ENCODE data around the gene REEP5.
"Not testable (repeated sequence)": the region's sequence is repeated elsewhere in the genome, so short reads cannot be mapped to it uniquely, and the experiment has no call there.

REEP5 gene

GRCh38 chr5:112886975-112887374 is 35.1 kb downstream of the REEP5 start:
- no peak for DNase-seq (ENCODE audit: low spot score)

- DNase-seq (ENCODE audit: low spot score), result no peak
Observed at GRCh38 chr5:112885001-112885400, 37.0 kb downstream of the REEP5 start.

- no peak for DNase-seq (ENCODE audit: low spot score)
Observed at GRCh38 chr5:112883192-112883591, 38.8 kb downstream of the REEP5 start.

GRCh38 chr5:112880219-112880964 is 41.6 kb downstream of the REEP5 start:
- DNase-seq (ENCODE audit: low spot score), result no peak

- DNase-seq (ENCODE audit: low spot score), result no peak
Observed at GRCh38 chr5:112878760-112879159, 43.3 kb downstream of the REEP5 start.

GRCh38 chr5:112878101-112878500 is 43.9 kb downstream of the REEP5 start:
- no peak for DNase-seq (ENCODE audit: low spot score)

- no peak for DNase-seq (ENCODE audit: low spot score)
Observed at GRCh38 chr5:112876362-112876761, 45.7 kb downstream of the REEP5 start.

GRCh38 chr5:112870966-112871365 is 51.1 kb downstream of the REEP5 start:
- DNase-seq (ENCODE audit: low spot score), result no peak

- DNase-seq (ENCODE audit: low spot score), result no peak
Observed at GRCh38 chr5:112869948-112870347, 52.1 kb downstream of the REEP5 start.

- no peak for DNase-seq (ENCODE audit: low spot score)
Observed at GRCh38 chr5:112867411-112867810, 54.6 kb downstream of the REEP5 start.

GRCh38 chr5:112866739-112867138 is 55.3 kb downstream of the REEP5 start:
- no peak for DNase-seq (ENCODE audit: low spot score)

GRCh38 chr5:112865128-112865527 is 56.9 kb downstream of the REEP5 start:
- no peak for DNase-seq (ENCODE audit: low spot score)

GRCh38 chr5:112863549-112863948 is 58.5 kb downstream of the REEP5 start:
- no peak for DNase-seq (ENCODE audit: low spot score)

- DNase-seq (ENCODE audit: low spot score), result no peak
Observed at GRCh38 chr5:112862085-112862484, 59.9 kb downstream of the REEP5 start.

GRCh38 chr5:112861638-112861985 is 60.4 kb downstream of the REEP5 start:
- DNase-seq (ENCODE audit: low spot score), result no peak

GRCh38 chr5:112860929-112861637 is 60.9 kb downstream of the REEP5 start, which contains the start of gene SRP19:
SRP19 (plus strand) TSS chr5:112861287; CDS start chr5:112861377, 90 bp downstream.
- DNase-seq (ENCODE audit: low spot score), result peak; percentile 98

GRCh38 chr5:112860571-112860928 is 61.5 kb downstream of the REEP5 start:
- DNase-seq (ENCODE audit: low spot score), result not testable (repeated sequence)

GRCh38 chr5:112857866-112858265 is 64.2 kb downstream of the REEP5 start:
- no peak for DNase-seq (ENCODE audit: low spot score)

- DNase-seq (ENCODE audit: low spot score), result no peak
Observed at GRCh38 chr5:112854651-112855050, 67.4 kb downstream of the REEP5 start.

GRCh38 chr5:112849912-112850311 is 72.1 kb downstream of the REEP5 start:
- no peak for DNase-seq (ENCODE audit: low spot score)

- peak; percentile 61 for DNase-seq (ENCODE audit: low spot score)
Observed at GRCh38 chr5:112848116-112848811, 73.8 kb downstream of the REEP5 start.

- no peak for DNase-seq (ENCODE audit: low spot score)
Observed at GRCh38 chr5:112847306-112847705, 74.7 kb downstream of the REEP5 start.

- no peak for DNase-seq (ENCODE audit: low spot score)
Observed at GRCh38 chr5:112846556-112846955, 75.5 kb downstream of the REEP5 start.

Data from AG20443 (cell line).